ENCODE results near the gene PTPN1.

Gene PTPN1

GRCh38 chr20:50514750-50515149 is 4.6 kb downstream of the PTPN1 start:
- no peak for DNase-seq

GRCh38 chr20:50515471-50516106 is 5.4 kb downstream of the PTPN1 start:
- no peak for DNase-seq

GRCh38 chr20:50516180-50516934 is 6.2 kb downstream of the PTPN1 start:
- DNase-seq = no peak

GRCh38 chr20:50516935-50517816 is 7.0 kb downstream of the PTPN1 start:
- no peak for DNase-seq

- DNase-seq = no peak
Observed at GRCh38 chr20:50517817-50518154, 7.6 kb downstream of the PTPN1 start.

- DNase-seq = no peak
Observed at GRCh38 chr20:50518270-50518721, 8.1 kb downstream of the PTPN1 start.

- no peak for DNase-seq
Observed at GRCh38 chr20:50519036-50519762, 9.0 kb downstream of the PTPN1 start.

- DNase-seq = no peak
Observed at GRCh38 chr20:50520222-50520880, 10.2 kb downstream of the PTPN1 start.

GRCh38 chr20:50521221-50522052 is 11.3 kb downstream of the PTPN1 start:
- DNase-seq = no peak

- no peak for DNase-seq
Observed at GRCh38 chr20:50522053-50522674, 12.0 kb downstream of the PTPN1 start.

- no peak for DNase-seq
Observed at GRCh38 chr20:50523552-50524167, 13.5 kb downstream of the PTPN1 start.

GRCh38 chr20:50525681-50526080 is 15.5 kb downstream of the PTPN1 start:
- no peak for DNase-seq

- DNase-seq = no peak
Observed at GRCh38 chr20:50526403-50526989, 16.3 kb downstream of the PTPN1 start.

- DNase-seq = no peak
Observed at GRCh38 chr20:50527068-50527605, 17.0 kb downstream of the PTPN1 start.

GRCh38 chr20:50528129-50528528 is 17.9 kb downstream of the PTPN1 start:
- DNase-seq = no peak

GRCh38 chr20:50528804-50529351 is 18.7 kb downstream of the PTPN1 start:
- DNase-seq = no peak

GRCh38 chr20:50532221-50532620 is 22.0 kb downstream of the PTPN1 start:
- DNase-seq = no peak

- no peak for DNase-seq
Observed at GRCh38 chr20:50533061-50533460, 22.9 kb downstream of the PTPN1 start.

GRCh38 chr20:50533464-50533863 is 23.3 kb downstream of the PTPN1 start:
- no peak for DNase-seq

Measured in hippocampal formation (tissue), 2 donors.